Esophagus muscularis mucosa (tissue), 4 donors: ENCODE results near the gene NAALADL1.

ENCODE experiments used
- EP300 ChIP-seq: sonication (generic); formaldehyde crosslinking; IDR thresholded peaks from one replicate; pipeline ENCODE4 v1.6.1; 2017; ENCODE audit warnings: antibody characterized with exemption
- POLR2A ChIP-seq: fragments of 450-650 bp; IDR thresholded peaks from one replicate; pipeline ENCODE4 v1.6.1; 2017; ENCODE audit warnings: antibody characterized with exemption, moderate library complexity, mild to moderate bottlenecking, low read depth
- POLR2AphosphoS5 ChIP-seq, 2 donors: sonication (generic); formaldehyde crosslinking; IDR thresholded peaks; one replicate each; pipeline ENCODE4 v1.6.1; 2017; ENCODE audit warnings: antibody characterized with exemption in 2 of 2
- TF ChIP-seq, protein P1 (sequence below), 3 experiments: fragments of 200-600 bp in 2 of 3; fragments of 450-650 bp in 1 of 3; sonication (generic) in 2 of 3; IDR thresholded peaks; one replicate each; pipeline ENCODE4 v1.5.1; 2017 to 2019; ENCODE audit warnings: antibody characterized with exemption in 3 of 3, mild to moderate bottlenecking in 2 of 3, moderate library complexity in 1 of 3

GRCh38 chr11:65078151-65078550 lies 19.8 kb upstream of the NAALADL1 start:
- TF ChIP-seq EP300 (no peak), POLR2AphosphoS5 (IDR thresholded peaks at IDR 0.05) (no peak), POLR2A (no peak)
- TF ChIP-seq, protein P1, sequence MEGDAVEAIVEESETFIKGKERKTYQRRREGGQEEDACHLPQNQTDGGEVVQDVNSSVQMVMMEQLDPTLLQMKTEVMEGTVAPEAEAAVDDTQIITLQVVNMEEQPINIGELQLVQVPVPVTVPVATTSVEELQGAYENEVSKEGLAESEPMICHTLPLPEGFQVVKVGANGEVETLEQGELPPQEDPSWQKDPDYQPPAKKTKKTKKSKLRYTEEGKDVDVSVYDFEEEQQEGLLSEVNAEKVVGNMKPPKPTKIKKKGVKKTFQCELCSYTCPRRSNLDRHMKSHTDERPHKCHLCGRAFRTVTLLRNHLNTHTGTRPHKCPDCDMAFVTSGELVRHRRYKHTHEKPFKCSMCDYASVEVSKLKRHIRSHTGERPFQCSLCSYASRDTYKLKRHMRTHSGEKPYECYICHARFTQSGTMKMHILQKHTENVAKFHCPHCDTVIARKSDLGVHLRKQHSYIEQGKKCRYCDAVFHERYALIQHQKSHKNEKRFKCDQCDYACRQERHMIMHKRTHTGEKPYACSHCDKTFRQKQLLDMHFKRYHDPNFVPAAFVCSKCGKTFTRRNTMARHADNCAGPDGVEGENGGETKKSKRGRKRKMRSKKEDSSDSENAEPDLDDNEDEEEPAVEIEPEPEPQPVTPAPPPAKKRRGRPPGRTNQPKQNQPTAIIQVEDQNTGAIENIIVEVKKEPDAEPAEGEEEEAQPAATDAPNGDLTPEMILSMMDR (IDR thresholded peaks at IDR 0.05) = peak; percentile 29 to 56 (median 39)
